Ramos (cell line): ENCODE measurements around the gene HLA-B.

Source experiments
- in situ Hi-C: fragments of 300-500 bp; cut with MboI; formaldehyde crosslinking; loops from one replicate; pipeline ENCODE4 v1.14.3; 2022; ENCODE audit warnings: low sequenced_read_pairs; ENCODE audit not compliant: unreplicated experiment

The HLA-B gene

DNA sequence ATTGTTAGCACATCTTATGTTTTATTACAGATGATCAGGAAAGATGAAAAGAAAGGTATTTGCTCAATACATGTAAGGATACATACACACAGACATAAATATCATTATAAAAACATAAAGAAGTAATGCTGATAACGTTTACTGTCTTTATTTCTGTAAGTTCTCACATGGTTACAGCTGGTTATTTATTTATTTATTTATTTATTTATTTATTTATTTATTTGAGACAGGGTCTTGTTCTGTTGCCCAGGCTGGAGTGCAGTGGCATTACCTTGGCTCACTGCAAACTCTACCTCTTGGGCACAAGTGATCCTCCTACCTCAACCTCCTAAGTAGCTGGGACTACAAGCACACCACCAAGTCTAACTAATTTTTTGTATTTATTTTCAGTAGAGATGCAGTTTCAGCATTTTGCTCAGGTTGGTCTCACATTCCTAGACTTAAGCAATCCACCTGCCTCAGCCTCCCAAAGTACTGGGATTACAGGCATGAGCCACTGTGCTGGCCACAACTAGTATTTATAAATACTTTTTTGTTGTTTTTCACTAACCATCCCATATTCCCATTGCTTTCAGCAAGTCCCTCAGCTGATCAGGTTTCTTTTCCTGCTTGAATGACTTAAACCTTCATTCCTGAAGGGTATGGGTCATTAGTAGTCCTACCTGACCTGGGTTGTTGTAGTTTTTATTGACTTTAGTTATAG lies 35.8 kb downstream of the HLA-B start:
- in situ Hi-C loops: no loop called here

DNA sequence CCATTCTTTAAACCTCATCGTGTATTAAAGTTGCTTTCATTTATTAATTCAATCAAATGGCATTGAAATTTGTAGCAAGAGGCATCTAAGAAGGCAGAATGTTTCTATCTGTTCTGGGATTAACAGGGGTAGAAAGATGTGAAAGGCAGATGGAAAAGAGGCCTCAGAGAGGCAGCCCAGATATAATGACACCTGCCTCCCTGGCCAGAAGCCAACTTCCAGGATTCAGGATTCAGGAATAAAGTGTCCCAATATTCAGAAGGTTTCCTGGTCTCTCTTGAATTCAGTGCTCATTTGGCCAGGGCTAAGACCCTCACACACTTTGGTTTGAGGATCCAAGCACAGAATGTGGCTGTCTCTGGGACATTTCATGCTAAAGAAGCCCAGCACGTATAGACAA lies 39.9 kb downstream of the HLA-B start:
- in situ Hi-C loops: no loop called here

DNA sequence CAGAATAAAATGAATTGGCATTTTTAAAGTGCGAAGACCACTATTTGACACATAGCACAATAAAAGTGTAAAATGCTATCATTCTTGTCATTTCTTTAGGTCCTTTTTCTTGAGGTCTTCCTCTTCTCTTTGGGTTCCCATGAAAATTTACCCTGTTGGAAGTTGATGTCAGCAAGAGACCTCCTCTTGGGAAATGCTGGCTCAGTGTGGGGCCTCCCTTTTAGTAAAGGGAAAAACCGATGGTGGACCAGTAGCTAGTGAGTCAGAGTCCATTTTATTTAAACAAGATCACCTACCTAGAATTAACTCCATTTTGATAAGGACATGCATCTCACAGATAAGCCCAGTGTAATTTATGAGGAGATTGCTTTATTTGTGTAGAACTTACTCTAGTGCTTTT lies 47.3 kb downstream of the HLA-B start:
- in situ Hi-C loops: no loop called here

DNA sequence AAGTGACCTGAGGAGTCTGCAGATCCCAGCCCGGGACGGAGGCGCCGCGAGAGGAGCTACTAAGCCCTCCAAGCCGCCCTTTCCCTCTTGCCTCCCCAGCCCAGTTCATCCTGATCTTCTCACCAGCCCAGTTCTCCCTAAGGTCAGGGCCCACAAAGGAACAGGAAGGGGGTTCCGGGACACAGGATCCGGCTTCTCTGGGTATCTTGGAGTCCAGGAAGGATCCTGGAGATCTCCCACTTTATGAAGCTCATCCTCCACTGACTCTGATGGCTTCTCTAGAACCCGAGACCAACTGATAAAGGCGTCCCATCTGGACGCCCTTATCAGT lies 48.2 kb downstream of the HLA-B start:
- in situ Hi-C loops: no loop called here

DNA sequence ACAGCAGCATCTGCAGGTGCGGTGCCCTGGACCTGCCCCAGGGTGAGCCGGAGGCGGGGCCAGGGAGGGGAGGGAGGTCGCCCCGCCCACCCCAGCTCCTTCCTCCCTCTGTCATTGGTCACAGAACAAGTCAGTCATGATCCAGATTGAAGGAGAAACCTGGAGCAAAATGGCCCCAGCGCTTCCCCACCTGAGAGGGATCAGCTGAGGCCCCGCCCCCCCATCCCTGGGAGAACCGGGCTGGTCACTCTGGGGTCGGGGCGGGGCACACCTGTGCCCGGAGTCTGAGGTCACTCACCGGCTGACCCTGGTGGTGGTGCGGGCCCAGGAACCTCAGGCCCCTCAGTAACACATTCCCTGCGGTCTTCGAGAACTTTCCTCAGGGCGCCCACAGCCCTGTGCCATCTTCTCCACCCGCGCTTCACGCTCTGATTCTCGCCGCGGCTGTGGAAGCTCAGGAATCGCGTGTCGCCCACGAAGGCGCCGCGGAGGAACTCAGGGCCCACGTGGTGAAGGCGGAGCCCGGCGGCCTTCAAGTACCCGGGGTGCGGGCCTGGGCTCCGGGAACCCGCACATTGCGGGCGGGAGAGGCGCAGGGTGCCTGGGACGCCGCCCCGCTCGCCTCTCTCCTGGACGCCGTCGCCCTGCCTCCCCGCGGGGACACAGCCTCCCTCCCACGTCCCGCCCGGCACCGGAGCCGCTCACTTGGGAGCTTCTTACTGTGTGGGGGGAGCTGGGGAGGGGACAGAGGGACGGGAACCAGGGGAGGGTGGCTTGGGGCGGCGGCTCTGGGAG lies 48.7 kb downstream of the HLA-B start:
- in situ Hi-C loops: no loop called here

DNA sequence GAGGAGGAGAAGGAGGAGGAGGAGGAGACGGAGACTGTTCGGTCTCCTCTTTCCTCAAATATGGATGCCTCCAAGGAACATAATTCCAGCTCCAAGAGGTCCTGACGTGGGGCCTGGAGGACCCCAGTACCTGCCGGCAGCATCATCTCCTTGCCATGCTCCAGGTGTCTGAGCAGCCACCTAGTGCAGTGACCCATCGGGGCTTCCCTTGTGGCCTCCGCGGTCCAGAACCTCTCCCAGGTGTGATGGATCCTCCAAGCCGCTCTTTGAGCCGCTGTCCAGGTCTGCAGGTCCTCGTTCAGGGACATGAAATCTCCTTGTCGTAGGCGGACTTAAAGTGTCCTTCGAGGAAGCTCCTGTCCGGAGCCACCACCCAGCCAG lies 49.3 kb downstream of the HLA-B start:
- in situ Hi-C loops: no loop called here

DNA sequence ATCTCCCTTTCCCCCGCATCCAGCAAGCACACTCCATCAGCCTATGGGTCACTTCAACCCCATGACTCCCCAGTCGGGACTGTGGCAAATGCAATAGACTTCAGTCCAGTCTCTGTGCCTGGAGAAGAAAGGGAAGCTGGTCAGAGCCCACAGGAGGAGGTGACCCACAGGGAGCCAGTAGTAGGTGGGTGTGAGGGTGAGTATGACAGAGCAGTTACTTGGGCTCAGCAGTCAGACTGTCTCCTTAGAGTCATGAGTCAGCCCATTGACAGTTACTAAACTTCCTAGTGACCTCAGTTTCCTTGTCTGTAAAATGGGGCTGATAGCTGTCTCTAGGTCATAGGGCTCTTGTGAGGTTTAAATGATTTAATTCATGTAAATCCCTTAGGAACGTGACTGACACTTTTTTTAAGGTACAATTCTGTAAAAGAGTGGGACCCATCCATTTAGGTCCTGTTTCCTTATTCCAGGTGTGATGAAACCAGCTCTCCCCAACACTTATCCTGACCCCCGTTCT lies 51.2 kb downstream of the HLA-B start:
- in situ Hi-C loops: no loop called here

DNA sequence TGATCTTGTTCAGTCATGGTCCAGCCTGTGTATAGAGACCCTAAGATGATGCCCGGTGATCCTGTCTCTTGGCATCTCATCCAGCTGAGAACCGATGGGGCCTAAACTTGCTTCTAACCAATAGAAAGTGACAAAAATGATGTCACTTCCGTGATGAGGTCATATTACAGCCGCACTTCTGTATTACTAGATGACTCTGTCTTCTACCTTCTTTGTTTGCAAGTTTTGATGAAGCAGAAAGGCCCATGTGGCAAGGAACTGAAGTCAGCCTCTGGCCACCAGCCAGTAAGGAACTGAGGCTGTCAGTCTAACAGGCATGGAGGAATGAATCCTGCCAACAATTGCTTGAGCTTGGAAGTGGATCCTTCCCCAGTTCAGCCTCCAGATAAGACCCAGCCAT lies 52.3 kb downstream of the HLA-B start:
- in situ Hi-C loops: no loop called here
